EL (cell line): Measurements from ENCODE around the gene USP21.

Source experiments
- DNase-seq: peaks from one replicate; pipeline ENCODE4 v3.0.0-alpha.2; 2016

USP21 gene

DNA sequence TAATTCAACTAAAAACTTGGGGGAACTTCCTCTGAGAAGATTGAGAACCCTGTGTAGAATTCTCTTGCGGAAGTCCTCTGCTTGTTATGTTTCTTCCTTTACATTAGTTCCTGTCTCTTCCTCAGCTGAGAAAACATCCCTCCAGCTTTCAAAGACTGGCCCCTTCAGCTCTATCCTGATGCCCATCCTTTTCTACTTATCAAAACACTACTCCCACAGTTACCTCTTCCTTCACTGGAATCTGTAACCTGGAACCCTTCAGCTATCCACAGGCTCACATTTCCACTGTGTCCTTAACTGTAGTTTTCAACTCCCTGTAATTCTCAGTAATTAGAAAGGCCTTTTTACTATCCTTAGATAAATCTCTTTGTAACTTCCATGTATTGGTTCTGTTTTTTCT lies 20.9 kb upstream of the USP21 start:
- DNase-seq: no peak

DNA sequence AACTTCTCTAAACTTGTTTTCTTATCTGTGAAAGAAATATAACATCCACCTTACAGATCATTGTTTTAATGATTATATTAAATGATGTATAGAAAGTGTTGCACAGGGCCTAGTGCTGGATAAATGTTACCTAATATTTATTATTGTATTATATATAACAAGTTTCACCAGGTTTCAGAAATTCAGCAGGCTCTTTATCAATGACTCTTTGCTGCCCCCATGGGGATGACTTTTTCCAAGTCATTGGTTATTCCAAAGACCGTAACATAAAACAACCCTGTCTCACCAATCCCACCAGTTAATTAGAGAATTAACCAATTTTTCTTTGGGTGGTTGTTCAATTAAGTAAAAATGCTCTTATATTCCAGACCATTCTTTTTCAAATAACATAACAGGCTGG lies 19.5 kb upstream of the USP21 start:
- peak; percentile 41 for DNase-seq

DNA sequence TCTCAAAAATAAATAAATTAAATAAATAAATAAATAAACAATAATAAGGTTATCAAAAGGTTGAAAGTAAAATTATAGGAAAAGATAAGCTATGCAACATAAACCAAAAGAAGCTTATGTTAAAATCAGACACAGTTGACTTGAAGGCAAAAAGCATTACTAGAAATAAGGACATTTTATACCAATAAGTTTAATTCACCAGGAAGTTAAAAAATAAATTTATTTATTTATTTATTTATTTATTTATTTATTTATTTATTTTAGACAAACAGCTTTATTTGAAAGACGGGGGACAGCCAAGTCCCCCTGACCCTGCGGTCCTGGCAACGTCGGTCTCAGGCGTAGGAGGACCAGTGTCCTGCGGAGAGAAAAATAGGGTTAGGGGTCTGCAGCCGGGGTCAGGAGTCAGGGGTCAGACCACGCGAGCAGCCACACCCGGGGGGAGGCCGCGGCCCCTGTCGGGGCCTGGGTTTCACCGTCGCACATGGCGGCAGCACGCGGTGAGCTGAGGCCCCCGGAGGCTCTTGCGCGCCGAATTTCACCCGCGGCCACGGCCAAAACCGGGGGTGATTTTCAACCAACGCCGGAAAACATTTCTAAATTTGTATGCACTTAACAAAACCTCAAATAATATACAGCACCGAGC lies 18.4 kb upstream of the USP21 start:
- no peak for DNase-seq

DNA sequence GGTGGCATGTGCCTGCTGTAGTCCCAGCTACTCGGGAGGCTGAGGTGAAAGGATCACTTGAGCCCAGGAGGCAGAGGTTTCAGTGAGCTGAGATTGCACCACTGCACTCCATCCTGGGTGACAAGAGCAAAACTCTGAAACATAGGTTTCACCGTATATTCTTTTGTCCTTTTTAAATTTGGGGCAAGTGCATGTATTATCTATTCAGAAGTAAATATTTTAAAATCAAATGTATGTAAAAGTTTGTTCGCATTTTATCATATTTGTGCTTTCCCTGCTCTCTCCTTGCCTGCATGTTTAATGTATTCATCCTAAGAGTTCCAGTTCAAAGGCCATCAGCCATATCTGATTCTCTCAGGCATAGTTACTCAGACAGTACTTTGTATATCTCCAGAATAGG lies 13.5 kb upstream of the USP21 start:
- DNase-seq: no peak

DNA sequence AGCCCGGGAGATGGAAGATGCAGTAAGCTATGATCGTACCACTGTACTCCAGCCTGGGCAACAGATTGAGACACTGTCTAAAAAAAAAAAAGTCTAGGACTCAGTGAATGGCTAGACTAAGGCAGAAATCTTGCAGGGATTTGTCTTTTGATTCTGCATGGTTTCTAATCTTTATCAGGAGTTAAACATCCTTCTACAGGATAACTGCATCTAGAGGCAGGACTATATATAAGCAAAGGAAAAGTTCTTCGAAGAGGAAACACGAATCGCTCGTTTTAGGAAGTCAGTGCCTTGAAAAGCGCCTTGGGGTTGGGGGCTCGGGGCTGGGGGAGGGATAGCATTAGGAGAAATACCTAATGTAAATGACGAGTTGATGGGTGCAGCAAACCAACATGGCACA lies 6.1 kb upstream of the USP21 start:
- DNase-seq: no peak

DNA sequence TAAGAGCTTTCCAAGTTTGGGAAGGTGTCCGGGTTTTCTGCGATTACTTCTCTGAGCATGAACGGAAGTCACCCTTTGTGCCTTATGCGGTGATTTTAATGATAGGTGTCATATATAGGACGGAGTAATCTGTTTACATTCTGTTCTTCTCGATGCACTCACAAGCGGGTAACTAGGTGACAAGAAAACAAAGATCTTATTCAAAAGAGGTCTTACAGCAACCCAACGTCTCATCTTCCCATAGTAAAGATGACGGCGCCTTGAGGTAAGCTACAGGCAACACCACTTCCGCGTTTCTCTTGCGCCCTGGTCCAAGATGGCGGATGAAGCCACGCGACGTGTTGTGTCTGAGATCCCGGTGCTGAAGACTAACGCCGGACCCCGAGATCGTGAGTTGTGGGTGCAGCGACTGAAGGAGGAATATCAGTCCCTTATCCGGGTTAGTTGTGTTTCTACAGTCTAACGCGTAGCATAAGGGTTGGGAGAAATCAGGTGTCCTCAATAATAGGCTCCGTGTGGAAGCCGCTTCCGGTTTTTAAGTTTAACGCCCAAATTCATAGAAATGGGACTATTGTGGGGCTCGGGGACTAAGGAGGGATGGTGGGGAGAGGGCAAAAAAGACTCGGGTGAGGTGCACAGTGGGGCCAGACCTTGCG lies 5.5 kb upstream of the USP21 start, which contains the start of gene UFC1:
TSS of gene UFC1 (plus strand) at position 297 of the 656 bp plus-strand sequence. CDS start at position 317, 20 bp downstream.
- DNase-seq: peak; percentile 88

DNA sequence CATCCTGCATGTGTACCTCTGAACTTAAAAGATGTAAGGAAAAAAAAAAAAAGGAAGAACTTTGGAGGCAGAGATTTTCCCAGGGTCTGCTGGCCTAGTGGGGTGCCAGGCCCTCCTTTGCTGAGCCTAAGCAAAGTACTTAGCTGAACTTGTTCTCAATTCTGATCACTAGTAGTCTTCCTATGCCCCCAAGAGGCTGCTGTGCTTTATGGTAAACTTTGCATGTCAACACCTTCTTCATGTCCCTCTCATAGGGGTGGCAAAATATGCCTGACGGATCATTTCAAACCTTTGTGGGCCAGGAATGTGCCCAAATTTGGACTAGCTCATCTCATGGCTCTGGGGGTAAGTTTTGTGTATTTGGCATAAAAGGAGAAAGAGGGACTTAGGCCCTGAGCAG lies 1.4 kb upstream of the USP21 start:
- DNase-seq: no peak

DNA sequence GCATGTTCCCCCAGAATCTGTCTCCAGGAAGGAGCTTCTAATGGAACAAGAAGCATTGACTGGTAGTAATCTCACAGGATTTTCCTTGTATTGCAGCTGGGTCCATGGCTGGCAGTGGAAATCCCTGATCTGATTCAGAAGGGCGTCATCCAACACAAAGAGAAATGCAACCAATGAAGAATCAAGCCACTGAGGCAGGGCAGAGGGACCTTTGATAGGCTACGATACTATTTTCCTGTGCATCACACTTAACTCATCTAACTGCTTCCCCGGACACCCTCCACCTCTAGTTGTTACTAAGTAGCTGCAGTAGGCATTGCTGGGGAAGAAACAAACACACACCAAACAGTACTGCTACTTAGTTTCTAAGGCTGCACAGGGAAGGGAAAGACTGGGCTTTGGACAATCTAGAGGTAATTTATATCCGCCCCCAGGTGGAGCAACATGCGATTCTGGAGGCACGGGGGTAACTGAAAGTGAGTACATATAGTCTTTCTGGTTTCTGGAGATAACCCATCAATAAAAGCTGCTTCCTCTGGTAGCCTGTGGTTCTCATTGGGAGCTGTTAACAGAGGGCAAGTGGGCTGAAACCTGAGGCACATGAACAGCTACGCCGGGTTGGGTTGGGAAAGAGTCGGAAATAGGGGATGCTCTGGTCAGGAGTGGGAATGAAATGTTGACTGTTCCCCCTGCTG lies 837 bp upstream of the USP21 start:
- DNase-seq: no peak

DNA sequence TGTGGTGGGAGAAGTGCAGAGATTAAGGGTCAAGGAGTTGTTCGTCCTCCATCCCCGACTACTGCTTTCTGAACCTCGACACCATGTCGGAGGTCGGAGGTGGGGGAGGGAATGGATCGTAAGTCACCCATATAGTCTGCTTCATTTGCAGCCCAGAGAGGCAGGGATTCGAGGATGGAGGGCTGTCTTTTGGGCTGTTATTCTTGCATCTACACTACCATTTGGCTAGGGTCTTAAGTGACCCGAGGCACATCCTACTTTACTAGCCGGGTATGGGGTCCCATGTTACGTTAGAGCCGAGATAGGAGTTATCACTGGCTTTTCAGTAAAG lies 578 bp downstream of the USP21 start:
- DNase-seq: no peak

DNA sequence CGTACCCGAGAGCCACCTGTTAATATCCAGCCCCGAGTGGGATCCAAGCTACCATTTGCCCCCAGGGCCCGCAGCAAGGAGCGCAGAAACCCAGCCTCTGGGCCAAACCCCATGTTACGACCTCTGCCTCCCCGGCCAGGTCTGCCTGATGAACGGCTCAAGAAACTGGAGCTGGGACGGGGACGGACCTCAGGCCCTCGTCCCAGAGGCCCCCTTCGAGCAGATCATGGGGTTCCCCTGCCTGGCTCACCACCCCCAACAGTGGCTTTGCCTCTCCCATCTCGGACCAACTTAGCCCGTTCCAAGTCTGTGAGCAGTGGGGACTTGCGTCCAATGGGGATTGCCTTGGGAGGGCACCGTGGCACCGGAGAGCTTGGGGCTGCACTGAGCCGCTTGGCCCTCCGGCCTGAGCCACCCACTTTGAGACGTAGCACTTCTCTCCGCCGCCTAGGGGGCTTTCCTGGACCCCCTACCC lies 1.4 kb downstream of the USP21 start:
- DNase-seq: no peak

DNA sequence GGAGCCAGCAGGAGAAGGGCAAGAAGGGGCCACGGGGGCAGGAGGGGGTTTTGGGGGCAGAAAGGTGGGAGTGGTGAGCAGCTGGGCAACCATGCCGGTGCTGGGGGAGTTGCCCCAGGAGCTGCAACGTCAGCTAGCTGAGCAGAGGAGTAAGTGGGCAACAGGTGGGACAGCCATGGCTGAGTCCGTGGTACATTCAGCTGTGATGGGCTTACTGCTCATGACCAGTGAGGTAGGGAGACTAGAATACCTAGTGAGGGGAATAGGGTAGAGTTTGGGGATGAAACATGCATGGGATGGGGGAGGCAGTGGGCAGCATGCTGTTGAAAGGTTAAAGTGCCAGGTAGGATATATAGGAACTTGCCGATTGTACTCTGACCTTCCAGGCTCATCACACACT lies 2.4 kb downstream of the USP21 start:
- DNase-seq: no peak

DNA sequence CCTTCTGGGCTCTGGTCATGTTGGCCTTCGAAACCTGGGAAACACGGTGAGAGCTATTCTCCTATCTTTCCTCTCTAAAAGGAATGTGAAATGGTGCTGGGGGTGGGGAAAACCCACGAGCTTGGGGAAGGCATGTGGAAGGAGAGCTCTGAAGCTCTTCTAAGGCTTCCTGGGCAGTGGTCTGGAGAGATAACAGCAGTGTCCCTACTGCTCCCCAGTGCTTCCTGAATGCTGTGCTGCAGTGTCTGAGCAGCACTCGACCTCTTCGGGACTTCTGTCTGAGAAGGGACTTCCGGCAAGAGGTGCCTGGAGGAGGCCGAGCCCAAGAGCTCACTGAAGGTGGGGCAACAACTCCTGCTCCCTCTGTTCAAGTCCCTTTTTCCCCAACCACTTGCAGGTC lies 2.8 kb downstream of the USP21 start:
- DNase-seq: no peak

DNA sequence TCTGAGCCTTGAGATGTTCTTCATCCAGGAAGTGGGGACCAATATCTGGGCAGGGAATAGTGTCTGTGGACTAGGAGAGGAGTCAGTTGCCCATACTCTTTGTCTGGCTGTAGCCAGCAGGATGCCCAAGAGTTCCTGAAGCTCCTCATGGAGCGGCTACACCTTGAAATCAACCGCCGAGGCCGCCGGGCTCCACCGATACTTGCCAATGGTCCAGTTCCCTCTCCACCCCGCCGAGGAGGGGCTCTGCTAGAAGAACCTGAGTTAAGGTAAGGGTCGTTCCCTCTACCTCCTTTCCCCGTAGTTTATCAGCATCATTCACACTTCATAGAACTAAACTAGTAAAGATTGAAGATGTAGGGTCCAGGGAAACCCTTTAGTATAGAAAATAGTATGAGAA lies 3.5 kb downstream of the USP21 start:
- no peak for DNase-seq

DNA sequence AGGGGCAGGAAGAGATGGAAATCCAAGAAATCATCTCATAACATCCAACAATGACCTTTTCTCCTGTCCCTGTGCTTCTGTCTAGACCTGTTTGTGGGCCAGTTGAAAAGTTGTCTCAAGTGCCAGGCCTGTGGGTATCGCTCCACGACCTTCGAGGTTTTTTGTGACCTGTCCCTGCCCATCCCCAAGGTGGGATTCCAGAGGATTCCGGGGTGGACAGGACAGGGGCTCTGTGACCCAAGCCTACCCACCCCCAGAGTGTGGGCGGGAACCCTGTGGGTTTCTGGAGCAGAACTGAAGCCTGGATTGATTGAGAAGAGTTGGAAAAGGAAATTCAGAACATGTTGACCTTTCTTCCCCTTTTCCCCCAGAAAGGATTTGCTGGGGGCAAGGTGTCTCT lies 4.5 kb downstream of the USP21 start:
- no peak for DNase-seq

DNA sequence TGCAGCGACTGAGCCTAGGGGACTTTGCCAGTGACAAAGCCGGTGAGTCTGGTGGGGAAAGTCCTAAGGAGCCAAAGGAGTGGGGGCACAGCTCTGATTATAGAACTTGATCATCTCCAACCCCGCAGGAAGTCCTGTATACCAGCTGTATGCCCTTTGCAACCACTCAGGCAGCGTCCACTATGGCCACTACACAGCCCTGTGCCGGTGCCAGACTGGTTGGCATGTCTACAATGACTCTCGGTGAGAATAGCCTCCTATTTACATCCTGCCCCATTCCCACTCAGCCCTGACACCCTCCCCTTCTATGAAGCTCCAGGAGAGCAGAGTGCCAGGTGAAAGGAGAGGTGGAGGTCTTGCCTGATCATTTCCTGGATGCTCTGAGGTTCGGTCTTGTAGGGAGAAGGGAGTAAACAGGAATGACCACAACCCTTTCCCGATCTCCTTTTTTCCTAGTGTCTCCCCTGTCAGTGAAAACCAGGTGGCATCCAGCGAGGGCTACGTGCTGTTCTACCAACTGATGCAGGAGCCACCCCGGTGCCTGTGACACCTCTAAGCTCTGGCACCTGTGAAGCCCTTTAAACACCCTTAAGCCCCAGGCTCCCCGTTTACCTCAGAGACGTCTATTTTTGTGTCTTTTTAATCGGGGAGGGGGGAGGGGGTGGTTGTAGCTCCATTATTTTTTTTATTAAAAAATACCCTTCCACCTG lies 5.8 kb downstream of the USP21 start:
- no peak for DNase-seq

DNA sequence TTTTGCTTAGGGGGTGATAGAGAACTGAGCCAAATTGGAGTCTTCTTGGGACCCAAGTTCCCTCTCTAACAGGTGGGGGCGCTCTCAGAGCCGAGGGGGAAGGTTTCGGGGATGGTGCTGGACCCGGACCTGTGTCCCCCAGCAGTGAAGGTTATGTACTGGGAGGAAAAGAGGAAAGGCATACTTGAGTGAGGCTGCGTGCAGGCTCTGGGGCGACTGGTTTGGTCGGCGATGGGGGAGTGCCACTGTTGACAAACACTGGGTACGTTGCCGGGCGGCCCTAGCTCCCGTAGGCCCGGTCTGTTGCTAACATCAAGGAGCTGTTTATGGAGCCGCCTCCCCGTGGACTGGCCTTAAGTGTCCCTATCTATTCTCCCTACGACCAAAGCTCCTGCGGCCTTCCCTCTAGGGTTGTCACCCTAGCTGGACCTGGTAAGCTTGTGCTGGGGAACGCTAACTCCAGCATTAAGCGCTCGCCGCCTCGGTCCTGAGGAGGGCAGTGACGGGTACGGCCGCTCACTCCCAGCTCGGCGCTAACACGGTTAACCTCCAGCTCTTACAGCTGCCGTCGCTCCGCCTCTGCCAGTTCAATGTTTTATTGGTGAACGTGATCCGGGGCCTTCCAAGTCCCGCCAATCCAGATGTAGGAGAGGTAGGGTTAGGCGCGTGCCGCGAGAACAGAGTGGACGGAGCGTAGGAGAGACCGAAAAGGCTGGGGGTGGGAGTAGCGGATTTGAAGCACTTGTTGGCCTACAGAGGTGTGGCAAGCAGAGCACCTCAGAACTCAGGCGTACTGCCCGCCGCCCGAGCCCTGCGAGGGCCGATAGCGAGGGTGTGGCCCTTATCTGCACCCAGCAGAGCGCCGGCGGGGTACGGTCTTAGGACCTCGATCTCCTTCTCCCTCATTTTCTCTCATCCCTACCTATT lies 6.7 kb downstream of the USP21 start, which contains the start of gene PPOX:
TSS of gene PPOX (plus strand) at position 685 of the 927 bp plus-strand sequence. CDS start 422 bp downstream, outside the sequence.
- peak; percentile 98 for DNase-seq

DNA sequence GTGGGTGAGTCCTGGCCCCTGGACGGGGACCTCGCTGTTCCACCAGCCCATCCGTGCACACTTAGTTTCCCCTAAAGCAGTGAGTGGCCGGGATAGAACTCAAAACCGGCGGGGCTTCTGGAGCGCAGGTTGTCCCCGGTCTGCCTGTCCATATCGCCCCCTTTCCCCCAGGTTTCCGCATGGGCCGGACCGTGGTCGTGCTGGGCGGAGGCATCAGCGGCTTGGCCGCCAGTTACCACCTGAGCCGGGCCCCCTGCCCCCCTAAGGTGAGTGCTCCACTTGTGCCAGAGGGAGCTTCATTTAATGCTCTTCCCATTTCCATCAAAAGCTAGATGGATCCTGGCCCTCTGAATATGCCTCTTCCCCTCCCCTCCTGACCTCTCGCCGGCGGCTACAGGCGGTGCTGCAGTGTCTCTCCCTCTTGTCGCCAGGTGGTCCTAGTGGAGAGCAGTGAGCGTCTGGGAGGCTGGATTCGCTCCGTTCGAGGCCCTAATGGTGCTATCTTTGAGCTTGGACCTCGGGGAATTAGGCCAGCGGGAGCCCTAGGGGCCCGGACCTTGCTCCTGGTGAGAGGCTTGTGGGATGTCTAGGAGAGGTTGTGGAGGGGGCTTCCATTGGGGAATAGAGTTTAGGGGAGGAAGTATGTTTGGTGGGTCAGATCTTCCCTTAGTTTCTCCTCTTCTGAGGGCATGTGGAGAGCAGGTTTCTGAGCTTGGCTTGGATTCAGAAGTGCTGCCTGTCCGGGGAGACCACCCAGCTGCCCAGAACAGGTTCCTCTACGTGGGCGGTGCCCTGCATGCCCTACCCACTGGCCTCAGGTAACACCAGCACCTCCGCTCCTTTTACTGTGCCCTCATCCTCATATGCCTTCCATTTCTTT lies 7.6 kb downstream of the USP21 start:
- no peak for DNase-seq

DNA sequence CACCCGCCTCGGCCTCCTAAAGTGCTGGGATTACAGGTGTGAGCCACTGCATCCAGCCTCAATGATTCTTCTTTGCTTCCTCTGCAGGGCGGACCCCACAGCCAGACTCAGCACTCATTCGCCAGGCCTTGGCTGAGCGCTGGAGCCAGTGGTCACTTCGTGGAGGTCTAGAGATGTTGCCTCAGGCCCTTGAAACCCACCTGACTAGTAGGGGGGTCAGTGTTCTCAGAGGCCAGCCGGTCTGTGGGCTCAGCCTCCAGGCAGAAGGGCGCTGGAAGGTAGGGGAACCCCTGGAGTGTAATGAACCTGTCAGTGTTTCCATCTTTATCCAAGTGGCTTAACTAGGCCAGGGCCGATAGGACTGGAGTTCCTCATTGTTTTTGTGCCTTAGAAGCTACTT lies 9.6 kb downstream of the USP21 start:
- no peak for DNase-seq

DNA sequence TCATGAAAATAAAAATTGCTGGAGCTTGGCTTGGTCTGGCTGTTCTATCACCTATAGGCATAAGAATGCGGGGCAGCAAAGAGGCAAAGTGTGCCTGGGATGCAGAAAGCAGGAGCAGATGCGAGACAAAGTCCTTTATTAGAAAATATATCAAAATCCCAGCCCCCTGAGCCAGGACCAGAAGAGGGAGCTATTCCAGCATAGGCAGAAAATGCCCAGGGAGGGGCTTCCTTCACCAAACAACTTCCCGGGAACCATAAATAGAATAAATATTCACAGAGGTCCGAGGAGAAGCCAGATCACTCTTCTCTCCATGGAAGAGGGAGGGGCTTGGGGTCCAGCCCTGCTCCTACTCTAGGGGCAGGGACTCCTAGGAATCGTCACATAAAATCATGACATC lies 11.9 kb downstream of the USP21 start:
- DNase-seq: no peak

DNA sequence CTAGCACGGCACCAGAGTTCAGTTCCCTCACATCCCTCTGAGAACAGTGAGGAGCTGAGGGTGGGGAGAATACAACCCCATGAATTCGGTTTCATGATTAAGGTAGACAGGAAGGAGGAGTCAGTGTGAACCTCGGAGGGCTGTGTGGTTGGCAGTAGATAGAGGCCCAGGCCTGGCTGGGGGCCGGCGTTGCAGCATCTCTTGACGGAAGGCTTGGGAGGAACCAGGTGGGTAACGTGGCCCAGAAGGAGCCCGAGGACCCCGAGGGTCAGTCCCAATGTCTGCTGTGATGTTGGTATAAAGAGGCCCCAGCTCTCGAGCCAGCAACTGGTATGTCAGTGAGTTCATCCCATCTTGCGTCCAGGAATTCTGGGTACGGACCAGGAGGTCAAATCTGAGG lies 12.4 kb downstream of the USP21 start:
- no peak for DNase-seq

DNA sequence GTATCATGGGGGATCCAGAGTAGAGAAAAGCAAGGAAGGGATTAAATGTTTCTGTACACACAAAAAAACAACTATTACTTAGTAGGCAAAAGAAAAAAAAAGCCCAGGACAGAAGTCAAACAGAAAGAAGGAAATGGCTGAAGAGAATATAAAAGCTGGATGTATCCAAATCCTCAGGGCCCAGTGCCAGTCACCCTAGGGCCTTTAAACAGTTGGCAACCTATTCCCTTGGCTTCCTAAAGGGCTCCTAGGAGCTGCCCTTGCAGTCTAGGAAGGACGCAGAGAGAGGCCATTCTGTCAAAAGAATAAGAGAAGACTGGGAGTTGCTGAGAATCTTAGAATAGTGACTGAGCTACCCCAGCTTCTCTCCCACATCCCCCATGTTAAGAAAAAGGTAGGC lies 13.0 kb downstream of the USP21 start:
- DNase-seq: no peak
